GM23338 (cell line): ENCODE measurements around the gene KCNK15. TPM values are rescaled to one million over a fixed set of nuclear protein-coding genes. Genes with fewer than 3 reads are reported as not detected.

Source experiments
- ATAC-seq: fragments of 200-7000 bp; cut with Tn5 transposase; 3 replicates; pipeline ENCODE4 v1.9.1; 2020
- DNase-seq: peaks from one replicate; pipeline ENCODE4 v3.0.0-alpha.2; 2015; ENCODE audit warnings: low spot score
- H2AFZ ChIP-seq: fragments of 200-600 bp; sonication (generic); 2 replicates; pipeline ENCODE4 v1.8.0; 2016; ENCODE audit warnings: antibody characterized with exemption, mild to moderate bottlenecking, moderate library complexity
- H3F3A ChIP-seq: fragments of 200-600 bp; sonication (generic); replicated peaks from 2 replicates; pipeline ENCODE4 v1.8.0; 2017; ENCODE audit warnings: antibody characterized with exemption, mixed run types, low read depth
- H3K27ac ChIP-seq: fragments of 200-600 bp; sonication (generic); 2 replicates; pipeline ENCODE4 v1.6.1; 2016; ENCODE audit warnings: low read depth
- H3K27me3 ChIP-seq: fragments of 200-600 bp; sonication (generic); 2 replicates; pipeline ENCODE4 v1.8.0; 2016; ENCODE audit warnings: mild to moderate bottlenecking, mixed run types, moderate library complexity; ENCODE audit not compliant: insufficient read depth
- H3K36me3 ChIP-seq: fragments of 200-600 bp; sonication (generic); 2 replicates; pipeline ENCODE4 v1.8.0; 2016; ENCODE audit warnings: mild to moderate bottlenecking; ENCODE audit not compliant: insufficient read depth
- H3K4me1 ChIP-seq: fragments of 200-600 bp; sonication (generic); 2 replicates; pipeline ENCODE4 v1.8.0; 2016; ENCODE audit warnings: mild to moderate bottlenecking, moderate library complexity; ENCODE audit not compliant: insufficient read depth
- H3K4me2 ChIP-seq: fragments of 200-600 bp; sonication (generic); 2 replicates; pipeline ENCODE4 v1.7.1; 2017; ENCODE audit warnings: mixed run types
- H3K4me3 ChIP-seq: fragments of 200-600 bp; sonication (generic); 2 replicates; pipeline ENCODE4 v1.6.1; 2016; ENCODE audit warnings: mixed run types
- H3K79me2 ChIP-seq: fragments of 200-600 bp; sonication (generic); replicated peaks from 2 replicates; pipeline ENCODE4 v1.8.0; 2017; ENCODE audit warnings: mild to moderate bottlenecking; ENCODE audit not compliant: insufficient read depth
- H3K9me2 ChIP-seq: fragments of 200-600 bp; sonication (generic); 2 replicates; pipeline ENCODE4 v1.8.0; 2017; ENCODE audit not compliant: insufficient read depth
- H4K20me1 ChIP-seq: fragments of 200-600 bp; sonication (generic); replicated peaks from 2 replicates; pipeline ENCODE4 v1.8.0; 2017; ENCODE audit warnings: mild to moderate bottlenecking; ENCODE audit not compliant: insufficient read depth
- H3K27ac Mint-ChIP-seq: 2 replicates; pipeline ENCODE4 v1.8.0; 2020; ENCODE audit warnings: inconsistent platforms, mild to moderate bottlenecking, moderate library complexity, mixed read lengths
- H3K27me3 Mint-ChIP-seq: 3 replicates; pipeline ENCODE4 v1.8.0; 2022; ENCODE audit warnings: low read depth, mild to moderate bottlenecking, moderate library complexity, mixed read lengths, inconsistent platforms; ENCODE audit not compliant: insufficient read depth, poor library complexity
- H3K36me3 Mint-ChIP-seq: 3 replicates; pipeline ENCODE4 v1.8.0; 2021; ENCODE audit warnings: low read depth, mild to moderate bottlenecking, inconsistent platforms, moderate library complexity, mixed read lengths
- H3K4me1 Mint-ChIP-seq: 3 replicates; pipeline ENCODE4 v1.8.0; 2020; ENCODE audit warnings: mild to moderate bottlenecking, inconsistent platforms, mixed read lengths
- H3K4me3 Mint-ChIP-seq: 3 replicates; pipeline ENCODE4 v1.8.0; 2021; ENCODE audit warnings: moderate library complexity, mild to moderate bottlenecking, inconsistent platforms, mixed read lengths
- H3K9me3 Mint-ChIP-seq: 3 replicates; pipeline ENCODE4 v1.8.0; 2020; ENCODE audit warnings: moderate library complexity, mild to moderate bottlenecking, inconsistent platforms, mixed read lengths
- JUNB ChIP-seq: IDR thresholded peaks from one replicate; pipeline ENCODE4 v1.6.1; 2016; ENCODE audit warnings: antibody characterized with exemption; ENCODE audit not compliant: unreplicated experiment
- REST ChIP-seq: IDR thresholded peaks from one replicate; pipeline ENCODE4 v1.6.1; 2018; ENCODE audit warnings: antibody characterized with exemption; ENCODE audit not compliant: unreplicated experiment
- STAT1 ChIP-seq: IDR thresholded peaks from one replicate; pipeline ENCODE4 v1.6.1; 2016; ENCODE audit warnings: antibody characterized with exemption; ENCODE audit not compliant: unreplicated experiment
- ZNF331 ChIP-seq: fragments of 250-450 bp; sonication (Bioruptor Pico); IDR thresholded peaks from 2 replicates; pipeline ENCODE4 v1.5.0; 2020; ENCODE audit warnings: low read depth, mild to moderate bottlenecking, moderate library complexity
- ZNF462 ChIP-seq: fragments of 250-450 bp; sonication (Bioruptor Pico); IDR thresholded peaks from 2 replicates; pipeline ENCODE4 v1.5.0; 2020; ENCODE audit warnings: mild to moderate bottlenecking, moderate library complexity
- polyA plus RNA-seq: library from polyadenylated mRNA; unstranded; fragments of >200 nt; fragmentation: Nextera tagmentation; extraction: Ambion mirVana; gene quantifications from 2 replicates; pipeline ENCODE4 v1.2.1, GENCODE V29; 2016
- total RNA-seq: library from RNA; depleted of rRNA; stranded (reverse); fragments of >200 nt; shearing (Covaris generic); gene quantifications from 2 replicates; pipeline ENCODE4 v1.2.3, GENCODE V29; 2014
- TF ChIP-seq, protein P1 (sequence below), 2 experiments: fragments of 200-600 bp in 1 of 2; sonication (generic) in 1 of 2; conservative IDR thresholded peaks; 2 replicates each; pipeline versions ENCODE4 v1.5.1 to v1.6.1; 2016 to 2017; ENCODE audit warnings: antibody characterized with exemption in 2 of 2, low read depth in 2 of 2, mild to moderate bottlenecking in 2 of 2, moderate library complexity in 1 of 2
- TF ChIP-seq, protein P2 (sequence below): IDR thresholded peaks from 2 replicates; pipeline ENCODE4 v1.6.1; 2016; ENCODE audit warnings: antibody characterized with exemption

The KCNK15 gene
- total and polyA plus RNA-seq, 2 experiments from 2014 or later = 0.63 to 3.3 TPM

DNA sequence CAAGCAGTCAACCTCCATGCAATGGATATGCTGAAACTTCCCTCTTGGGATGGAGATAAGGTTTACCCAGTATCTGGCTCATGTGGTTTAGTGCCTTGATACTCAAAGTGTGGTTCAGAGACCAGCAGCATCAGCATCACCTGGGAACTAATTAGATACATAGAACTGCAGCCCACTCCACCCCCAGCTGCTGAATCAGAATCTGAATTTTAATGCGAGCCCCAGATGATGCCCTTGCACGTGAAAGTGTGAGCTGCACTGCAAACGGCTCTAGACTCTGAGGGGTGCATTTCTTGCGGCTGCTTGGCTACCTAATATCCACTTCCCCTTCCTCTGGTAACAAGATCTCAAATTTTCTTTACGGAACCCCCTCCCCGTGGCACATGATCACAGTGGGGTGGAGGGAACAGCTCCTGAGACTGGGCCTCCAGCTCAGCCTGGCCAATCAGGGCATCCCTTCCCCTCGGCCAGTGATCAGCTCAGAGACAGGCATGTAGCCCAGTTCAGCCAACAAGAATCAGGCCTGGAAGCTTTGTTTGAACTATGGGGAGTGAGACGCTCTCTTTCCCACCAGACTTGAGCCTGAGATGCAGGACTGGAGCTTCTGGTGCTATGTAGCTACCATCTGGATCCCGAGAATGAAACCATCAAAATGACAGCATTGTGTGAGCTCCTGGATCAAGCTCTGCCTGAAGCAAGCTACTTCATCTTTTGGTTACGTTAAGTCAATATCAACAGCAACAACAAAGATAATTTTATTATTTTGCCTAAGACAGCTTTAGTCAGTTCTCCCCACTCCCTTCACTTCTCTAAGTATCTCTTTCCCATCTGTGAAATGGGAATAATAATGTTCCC is 12.8 kb downstream of the KCNK15 start:
- H3K36me3 Mint-ChIP-seq = peaks cover 8% of the 10 kb centered on the region; the same call in 2 of the 3 replicates
- no peaks in the 10 kb centered on the region for H3K36me3 ChIP-seq
- H3K4me3 ChIP-seq = no peak overlapping the region
- ATAC-seq (no peak), DNase-seq (no peak)
- H3K27me3 ChIP-seq = no peaks in the 10 kb centered on the region
- H3K4me1 ChIP-seq = no peaks in the 10 kb centered on the region
- peaks cover 9% of the 10 kb centered on the region for H3K27me3 Mint-ChIP-seq
- no peak overlapping the region for H2AFZ ChIP-seq
- H3K9me2 ChIP-seq = no peaks in the 10 kb centered on the region
- peaks cover 6% of the 10 kb centered on the region; the same call in 2 of the 3 replicates for H3K4me1 Mint-ChIP-seq
- H3K4me2 ChIP-seq = no peak overlapping the region
- H3F3A ChIP-seq = no peaks in the 10 kb centered on the region
- TF ChIP-seq REST (no peak), STAT1 (no peak), JUNB (no peak)
- no peak overlapping the region; the same call in 2 of the 3 replicates for H3K4me3 Mint-ChIP-seq
- H3K27ac ChIP-seq = no peak overlapping the region
- no peaks in the 10 kb centered on the region for H3K79me2 ChIP-seq
- no peaks in the 10 kb centered on the region; the same call in 1 of the 2 replicates for H4K20me1 ChIP-seq
- no peaks in the 10 kb centered on the region for H3K9me3 Mint-ChIP-seq
- H3K27ac Mint-ChIP-seq = no peak overlapping the region

DNA sequence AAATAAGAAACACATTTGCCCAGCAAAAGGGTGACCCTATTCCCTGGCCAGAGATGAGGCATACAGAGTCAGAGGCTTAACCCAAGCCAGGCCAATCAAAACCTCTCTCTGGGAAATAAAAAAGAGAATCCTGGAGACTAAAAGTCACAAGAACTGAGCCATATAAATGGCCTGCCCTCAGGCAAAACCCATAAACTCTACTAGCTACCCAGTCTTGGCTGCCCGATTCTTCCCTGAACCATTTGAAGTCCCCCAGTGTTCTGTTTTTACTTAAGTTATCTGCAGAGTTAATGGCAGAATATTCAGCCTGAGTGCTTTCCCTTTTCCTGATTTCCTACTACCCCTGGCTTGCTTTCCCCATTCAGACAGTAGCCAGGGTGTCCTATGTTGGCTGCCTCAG is 13.9 kb downstream of the KCNK15 start:
- Mint-ChIP-seq H3K4me1 (peaks cover 6% of the 10 kb centered on the region; the same call in 2 of the 3 replicates), H3K4me3 (no peak overlapping the region), H3K36me3 (peaks cover 8% of the 10 kb centered on the region; the same call in 2 of the 3 replicates), H3K27me3 (peaks cover 6% of the 10 kb centered on the region), H3K9me3 (no peaks in the 10 kb centered on the region), H3K27ac (no peak overlapping the region)
- no peaks in the 10 kb centered on the region for H3K4me1 ChIP-seq
- H3K79me2 ChIP-seq = no peaks in the 10 kb centered on the region
- H3K4me3 ChIP-seq = no peak overlapping the region
- H3K27ac ChIP-seq = no peak overlapping the region
- no peak overlapping the region for H3K4me2 ChIP-seq
- ATAC-seq = no peak
- no peaks in the 10 kb centered on the region for H3F3A ChIP-seq
- no peaks in the 10 kb centered on the region; the same call in 1 of the 2 replicates for H4K20me1 ChIP-seq
- H2AFZ ChIP-seq = no peak overlapping the region
- DNase-seq = no peak
- H3K27me3 ChIP-seq = no peaks in the 10 kb centered on the region
- no peaks in the 10 kb centered on the region for H3K9me2 ChIP-seq
- no peaks in the 10 kb centered on the region for H3K36me3 ChIP-seq
- TF ChIP-seq, protein P1, sequence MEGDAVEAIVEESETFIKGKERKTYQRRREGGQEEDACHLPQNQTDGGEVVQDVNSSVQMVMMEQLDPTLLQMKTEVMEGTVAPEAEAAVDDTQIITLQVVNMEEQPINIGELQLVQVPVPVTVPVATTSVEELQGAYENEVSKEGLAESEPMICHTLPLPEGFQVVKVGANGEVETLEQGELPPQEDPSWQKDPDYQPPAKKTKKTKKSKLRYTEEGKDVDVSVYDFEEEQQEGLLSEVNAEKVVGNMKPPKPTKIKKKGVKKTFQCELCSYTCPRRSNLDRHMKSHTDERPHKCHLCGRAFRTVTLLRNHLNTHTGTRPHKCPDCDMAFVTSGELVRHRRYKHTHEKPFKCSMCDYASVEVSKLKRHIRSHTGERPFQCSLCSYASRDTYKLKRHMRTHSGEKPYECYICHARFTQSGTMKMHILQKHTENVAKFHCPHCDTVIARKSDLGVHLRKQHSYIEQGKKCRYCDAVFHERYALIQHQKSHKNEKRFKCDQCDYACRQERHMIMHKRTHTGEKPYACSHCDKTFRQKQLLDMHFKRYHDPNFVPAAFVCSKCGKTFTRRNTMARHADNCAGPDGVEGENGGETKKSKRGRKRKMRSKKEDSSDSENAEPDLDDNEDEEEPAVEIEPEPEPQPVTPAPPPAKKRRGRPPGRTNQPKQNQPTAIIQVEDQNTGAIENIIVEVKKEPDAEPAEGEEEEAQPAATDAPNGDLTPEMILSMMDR (conservative IDR thresholded peaks at IDR 0.05; ENCODE audit: low read depth in 2 of 2) = no peak
- TF ChIP-seq ZNF462 (CRISPR knock-in tag) (no peak), ZNF331 (CRISPR knock-in tag) (no peak)
- TF ChIP-seq, protein P2, sequence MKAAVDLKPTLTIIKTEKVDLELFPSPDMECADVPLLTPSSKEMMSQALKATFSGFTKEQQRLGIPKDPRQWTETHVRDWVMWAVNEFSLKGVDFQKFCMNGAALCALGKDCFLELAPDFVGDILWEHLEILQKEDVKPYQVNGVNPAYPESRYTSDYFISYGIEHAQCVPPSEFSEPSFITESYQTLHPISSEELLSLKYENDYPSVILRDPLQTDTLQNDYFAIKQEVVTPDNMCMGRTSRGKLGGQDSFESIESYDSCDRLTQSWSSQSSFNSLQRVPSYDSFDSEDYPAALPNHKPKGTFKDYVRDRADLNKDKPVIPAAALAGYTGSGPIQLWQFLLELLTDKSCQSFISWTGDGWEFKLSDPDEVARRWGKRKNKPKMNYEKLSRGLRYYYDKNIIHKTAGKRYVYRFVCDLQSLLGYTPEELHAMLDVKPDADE = no peak
